Nephron (organoid): ENCODE measurements around the gene SLC13A3.

Experiments used
- H3K27ac Mint-ChIP-seq, 3 experiments: 2 replicates each; pipeline ENCODE4 v1.8.0; 2020; ENCODE audit warnings: mixed read lengths in 3 of 3, mild to moderate bottlenecking in 2 of 3, moderate library complexity in 1 of 3
- H3K27me3 Mint-ChIP-seq: 2 replicates; pipeline ENCODE4 v1.8.0; 2021; ENCODE audit warnings: low read depth, mild to moderate bottlenecking, moderate library complexity, mixed read lengths
- H3K36me3 Mint-ChIP-seq: 2 replicates; pipeline ENCODE4 v1.8.0; 2020; ENCODE audit warnings: low read depth, mixed read lengths
- H3K4me1 Mint-ChIP-seq: 2 replicates; pipeline ENCODE4 v1.8.0; 2020; ENCODE audit warnings: mixed read lengths
- H3K4me3 Mint-ChIP-seq, 3 experiments: 2 replicates each; pipeline ENCODE4 v1.8.0; 2020; ENCODE audit warnings: mild to moderate bottlenecking in 3 of 3, mixed read lengths in 3 of 3, moderate library complexity in 2 of 3
- H3K9me3 Mint-ChIP-seq: 2 replicates; pipeline ENCODE4 v1.8.0; 2020; ENCODE audit warnings: mixed read lengths
- TF ChIP-seq, protein P1 (sequence below), 3 experiments: fragments of 200-600 bp; sonication (generic); IDR thresholded peaks; one replicate each; pipeline ENCODE4 v1.5.0; 2021; ENCODE audit warnings: antibody characterized with exemption in 3 of 3; ENCODE audit not compliant: unreplicated experiment in 3 of 3

SLC13A3 gene

DNA sequence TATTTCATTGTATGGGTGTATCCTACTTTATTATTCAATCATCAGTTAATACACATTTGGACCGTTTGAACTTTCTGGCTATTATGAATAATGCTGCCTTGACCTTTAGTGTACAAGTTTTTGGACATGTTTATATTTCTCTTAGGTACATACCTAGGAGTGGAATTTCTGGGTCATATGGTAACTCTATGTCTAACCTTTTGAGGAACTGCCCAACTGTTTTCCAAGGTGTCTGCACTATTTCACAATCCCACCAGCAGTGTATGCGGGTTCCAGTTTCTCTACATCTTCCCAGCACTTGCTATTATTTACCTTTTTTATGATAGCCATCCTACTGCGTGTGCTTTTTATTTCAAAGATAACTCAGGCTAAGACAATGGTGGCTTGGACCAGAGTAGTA lies 14.3 kb upstream of the SLC13A3 start:
- no peak overlapping the region for H3K4me3 Mint-ChIP-seq
- TF ChIP-seq, protein P1, sequence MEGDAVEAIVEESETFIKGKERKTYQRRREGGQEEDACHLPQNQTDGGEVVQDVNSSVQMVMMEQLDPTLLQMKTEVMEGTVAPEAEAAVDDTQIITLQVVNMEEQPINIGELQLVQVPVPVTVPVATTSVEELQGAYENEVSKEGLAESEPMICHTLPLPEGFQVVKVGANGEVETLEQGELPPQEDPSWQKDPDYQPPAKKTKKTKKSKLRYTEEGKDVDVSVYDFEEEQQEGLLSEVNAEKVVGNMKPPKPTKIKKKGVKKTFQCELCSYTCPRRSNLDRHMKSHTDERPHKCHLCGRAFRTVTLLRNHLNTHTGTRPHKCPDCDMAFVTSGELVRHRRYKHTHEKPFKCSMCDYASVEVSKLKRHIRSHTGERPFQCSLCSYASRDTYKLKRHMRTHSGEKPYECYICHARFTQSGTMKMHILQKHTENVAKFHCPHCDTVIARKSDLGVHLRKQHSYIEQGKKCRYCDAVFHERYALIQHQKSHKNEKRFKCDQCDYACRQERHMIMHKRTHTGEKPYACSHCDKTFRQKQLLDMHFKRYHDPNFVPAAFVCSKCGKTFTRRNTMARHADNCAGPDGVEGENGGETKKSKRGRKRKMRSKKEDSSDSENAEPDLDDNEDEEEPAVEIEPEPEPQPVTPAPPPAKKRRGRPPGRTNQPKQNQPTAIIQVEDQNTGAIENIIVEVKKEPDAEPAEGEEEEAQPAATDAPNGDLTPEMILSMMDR (IDR thresholded peaks at IDR 0.05; ENCODE audit: unreplicated experiment in 3 of 3) = no peak
- no peaks in the 10 kb centered on the region for H3K4me1 Mint-ChIP-seq
- peaks cover 4% of the 10 kb centered on the region for H3K27me3 Mint-ChIP-seq
- peaks cover 18% of the 10 kb centered on the region for H3K9me3 Mint-ChIP-seq
- peaks cover 33% of the 10 kb centered on the region for H3K36me3 Mint-ChIP-seq
- H3K27ac Mint-ChIP-seq = no peak overlapping the region

DNA sequence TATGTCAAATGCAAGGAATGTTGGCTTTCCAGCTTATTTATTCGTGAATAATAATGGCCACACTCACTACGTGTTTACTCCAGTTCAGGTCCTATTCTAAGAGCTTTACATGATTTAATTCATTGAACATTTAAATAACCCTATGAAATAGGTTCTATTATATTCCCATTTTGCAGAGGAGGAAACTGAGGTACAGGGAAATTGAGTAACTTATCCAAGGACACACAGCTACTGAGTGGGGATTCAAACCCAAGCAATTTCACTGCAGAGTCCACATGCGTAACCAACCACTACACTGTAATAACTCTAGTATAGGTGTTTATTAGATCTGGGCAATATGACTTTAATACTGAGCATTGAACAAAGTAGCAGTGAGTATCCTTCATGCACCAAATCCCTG lies 12.3 kb upstream of the SLC13A3 start:
- no peak overlapping the region for H3K27ac Mint-ChIP-seq
- H3K9me3 Mint-ChIP-seq = peaks cover 19% of the 10 kb centered on the region
- H3K27me3 Mint-ChIP-seq = peaks cover 4% of the 10 kb centered on the region
- H3K4me3 Mint-ChIP-seq = no peak overlapping the region
- TF ChIP-seq, protein P1 (IDR thresholded peaks at IDR 0.05; ENCODE audit: unreplicated experiment in 3 of 3) = no peak
- H3K4me1 Mint-ChIP-seq = no peaks in the 10 kb centered on the region
- peaks cover 29% of the 10 kb centered on the region for H3K36me3 Mint-ChIP-seq

DNA sequence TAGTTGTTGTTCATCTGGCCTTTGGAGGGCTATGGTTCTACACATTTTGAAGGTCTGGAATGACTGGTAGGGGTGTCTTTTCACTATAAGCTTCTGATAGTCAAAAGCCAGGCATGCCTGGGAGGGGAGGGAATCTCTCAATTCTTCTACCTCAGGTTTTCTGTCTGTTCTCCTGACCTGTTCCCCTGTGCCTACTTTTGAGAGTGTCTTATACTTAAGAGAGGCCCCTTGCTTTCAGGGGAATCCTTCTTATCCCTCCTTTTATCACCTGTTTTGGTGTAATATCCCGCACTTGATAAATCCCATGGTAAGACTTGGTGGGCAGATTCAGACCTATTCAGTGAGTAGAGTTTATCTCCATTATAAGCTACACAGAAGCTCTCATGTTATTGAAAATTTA lies 10.4 kb upstream of the SLC13A3 start:
- TF ChIP-seq, protein P1 (IDR thresholded peaks at IDR 0.05; ENCODE audit: unreplicated experiment in 3 of 3) = no peak
- peaks cover 23% of the 10 kb centered on the region for H3K9me3 Mint-ChIP-seq
- peaks cover 27% of the 10 kb centered on the region for H3K36me3 Mint-ChIP-seq
- H3K4me3 Mint-ChIP-seq = no peak overlapping the region
- peaks cover 4% of the 10 kb centered on the region for H3K27me3 Mint-ChIP-seq
- H3K27ac Mint-ChIP-seq = no peak overlapping the region
- no peaks in the 10 kb centered on the region for H3K4me1 Mint-ChIP-seq

DNA sequence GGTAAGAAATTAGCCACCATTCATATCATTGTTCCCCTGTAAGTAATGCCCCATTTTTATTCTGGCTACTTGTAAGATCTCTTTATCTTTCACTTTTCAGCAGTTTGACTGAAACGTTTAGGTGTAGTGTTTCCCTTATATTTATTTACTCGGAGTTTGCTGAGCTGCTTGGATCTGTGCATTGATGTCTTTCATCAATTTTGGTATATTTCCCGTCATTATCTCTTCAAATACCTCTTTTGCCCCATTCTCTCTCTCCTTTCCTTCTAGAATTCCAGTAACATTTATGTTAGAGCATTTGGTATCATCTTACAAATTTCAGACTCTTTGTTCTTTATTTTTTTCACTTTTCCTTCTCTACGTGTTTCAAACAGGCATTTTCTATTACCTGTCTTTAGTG lies 9.2 kb upstream of the SLC13A3 start:
- H3K4me1 Mint-ChIP-seq = no peaks in the 10 kb centered on the region
- no peak overlapping the region for H3K27ac Mint-ChIP-seq
- H3K36me3 Mint-ChIP-seq = peaks cover 27% of the 10 kb centered on the region
- peaks cover 23% of the 10 kb centered on the region for H3K9me3 Mint-ChIP-seq
- H3K4me3 Mint-ChIP-seq = no peak overlapping the region
- peaks cover 4% of the 10 kb centered on the region for H3K27me3 Mint-ChIP-seq
- TF ChIP-seq, protein P1 (IDR thresholded peaks at IDR 0.05; ENCODE audit: unreplicated experiment in 3 of 3) = no peak

DNA sequence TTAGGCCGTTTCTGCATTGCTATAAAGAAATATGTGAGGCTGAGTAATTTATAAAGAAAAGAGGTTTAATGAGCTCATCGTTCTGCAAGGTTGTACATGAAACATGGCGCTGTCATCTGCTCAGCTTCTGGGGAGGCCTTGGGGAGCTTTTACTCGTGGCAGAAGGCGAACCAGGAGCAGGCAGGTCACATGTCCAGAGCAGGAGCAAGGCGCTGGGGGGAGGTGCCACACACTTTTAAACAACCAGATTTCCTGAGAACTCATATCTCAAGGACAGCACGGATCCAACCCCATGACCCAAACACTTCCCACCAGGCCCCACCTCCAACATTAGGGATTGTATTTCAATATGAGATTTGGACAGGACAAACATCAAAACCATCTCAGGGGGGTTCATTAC lies 6.4 kb upstream of the SLC13A3 start:
- Mint-ChIP-seq H3K4me3 (no peak overlapping the region), H3K36me3 (peaks cover 27% of the 10 kb centered on the region), H3K4me1 (no peaks in the 10 kb centered on the region), H3K27me3 (peaks cover 15% of the 10 kb centered on the region), H3K9me3 (peaks cover 26% of the 10 kb centered on the region), H3K27ac (no peak overlapping the region)
- TF ChIP-seq, protein P1 (IDR thresholded peaks at IDR 0.05; ENCODE audit: unreplicated experiment in 3 of 3) = no peak

DNA sequence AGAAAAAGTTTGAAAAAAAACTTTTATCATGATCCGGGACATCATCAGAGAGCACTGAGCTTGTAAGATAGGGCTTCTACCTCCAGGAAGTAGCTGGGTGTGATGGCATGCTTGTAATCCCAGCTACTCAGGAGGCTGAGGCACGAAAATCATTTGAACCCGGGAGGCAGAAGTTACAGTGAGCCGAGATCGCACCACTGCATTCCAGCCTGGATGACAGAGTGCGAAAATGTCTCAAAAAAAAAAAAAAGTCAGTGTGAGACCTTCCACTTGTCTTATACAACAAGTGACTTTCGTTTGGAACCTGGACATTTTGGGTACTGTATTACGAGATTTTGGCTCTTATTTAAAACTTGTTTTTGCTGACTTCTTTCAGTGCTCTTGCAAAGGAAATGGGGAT lies 5.9 kb upstream of the SLC13A3 start:
- H3K9me3 Mint-ChIP-seq = peaks cover 25% of the 10 kb centered on the region
- H3K27me3 Mint-ChIP-seq = peaks cover 18% of the 10 kb centered on the region
- H3K4me3 Mint-ChIP-seq = no peak overlapping the region
- peaks cover 25% of the 10 kb centered on the region for H3K36me3 Mint-ChIP-seq
- no peaks in the 10 kb centered on the region for H3K4me1 Mint-ChIP-seq
- H3K27ac Mint-ChIP-seq = no peak overlapping the region
- TF ChIP-seq, protein P1 (IDR thresholded peaks at IDR 0.05; ENCODE audit: unreplicated experiment in 3 of 3) = no peak
